CD8-positive, alpha-beta memory T cell (primary cell): ENCODE results near the gene CELF4. TPM values are rescaled to one million over a fixed set of nuclear protein-coding genes. Genes with fewer than 3 reads are reported as not detected.

ENCODE experiments used
- CTCF ChIA-PET: fragments of 350-600 bp; sonication (Branson Sonifier 250); formaldehyde crosslinking; loops from one replicate; lab custom pipeline; 2021; ENCODE audit warnings: antibody characterized with exemption; lab: Charles Lee
- POLR2A ChIA-PET: fragments of 350-600 bp; sonication (Branson Sonifier 250); formaldehyde crosslinking; loops from one replicate; lab custom pipeline; 2021; ENCODE audit warnings: antibody characterized with exemption; lab: Charles Lee
- DNase-seq, 5 donors: peaks; one replicate each; pipeline versions ENCODE4 v3.0.0 to v3.0.0-alpha.2; 2020 to 2022; ENCODE audit warnings: mixed read lengths in 1 of 5
- H3K27ac ChIP-seq: one replicate; pipeline ENCODE4 v1.7.0; 2013; ENCODE audit warnings: low read depth, mild to moderate bottlenecking, low read length, moderate library complexity
- H3K27me3 ChIP-seq: 2 replicates; pipeline ENCODE4 v1.7.0; 2013; ENCODE audit warnings: low read length, mild to moderate bottlenecking; ENCODE audit not compliant: insufficient read depth, poor library complexity, severe bottlenecking
- H3K36me3 ChIP-seq: 2 replicates; pipeline ENCODE4 v1.7.0; 2013; ENCODE audit warnings: mild to moderate bottlenecking, low read length, moderate library complexity; ENCODE audit not compliant: insufficient read depth
- H3K4me1 ChIP-seq: 2 replicates; pipeline ENCODE4 v1.7.0; 2013; ENCODE audit warnings: mild to moderate bottlenecking, low read length, moderate library complexity; ENCODE audit not compliant: insufficient read depth
- H3K4me3 ChIP-seq: 2 replicates; pipeline ENCODE4 v1.7.0; 2013; ENCODE audit warnings: mild to moderate bottlenecking, low read length
- H3K9me3 ChIP-seq: 2 replicates; pipeline ENCODE4 v1.7.0; 2013; ENCODE audit warnings: mild to moderate bottlenecking, low read length
- H3K27ac Mint-ChIP-seq, 8 donors: one replicate each; pipeline ENCODE4 v1.8.0; 2020 to 2021; ENCODE audit warnings: mixed read lengths in 8 of 8, mild to moderate bottlenecking in 6 of 8, inconsistent platforms in 3 of 8, moderate library complexity in 3 of 8
- H3K27me3 Mint-ChIP-seq, 2 donors: one replicate each; pipeline ENCODE4 v1.8.0; 2020 to 2021; ENCODE audit warnings: mixed read lengths in 2 of 2, mild to moderate bottlenecking in 1 of 2, moderate library complexity in 1 of 2
- H3K36me3 Mint-ChIP-seq, 3 donors: one replicate each; pipeline ENCODE4 v1.8.0; 2020 to 2021; ENCODE audit warnings: mixed read lengths in 3 of 3, inconsistent platforms in 1 of 3, mild to moderate bottlenecking in 1 of 3
- H3K4me1 Mint-ChIP-seq, 3 donors: one replicate each; pipeline ENCODE4 v1.8.0; 2020 to 2021; ENCODE audit warnings: mixed read lengths in 3 of 3, inconsistent platforms in 1 of 3, mild to moderate bottlenecking in 1 of 3
- H3K4me3 Mint-ChIP-seq, 7 donors: one replicate each; pipeline ENCODE4 v1.8.0; 2020 to 2021; ENCODE audit warnings: mixed read lengths in 7 of 7, mild to moderate bottlenecking in 6 of 7, moderate library complexity in 4 of 7, inconsistent platforms in 2 of 7
- H3K9me3 Mint-ChIP-seq, 5 donors: one replicate each; pipeline ENCODE4 v1.8.0; 2020 to 2022; ENCODE audit warnings: mixed read lengths in 5 of 5, mild to moderate bottlenecking in 3 of 5, moderate library complexity in 2 of 5, inconsistent platforms in 1 of 5
- polyA plus RNA-seq: library from polyadenylated mRNA; unstranded; fragments of 300-500 nt; fragmentation: Illumina TruSeq; gene quantifications from one replicate; pipeline ENCODE4 v1.2.3, GENCODE V29; 2021
- total RNA-seq, 2 experiments: library from RNA; stranded (reverse); gene quantifications; one replicate each; pipeline ENCODE4 v1.2.3, GENCODE V29; 2021

CELF4 gene
- total and polyA plus RNA-seq, 3 experiments from 2014 or later = not detected

- Mint-ChIP-seq H3K27me3 (peaks cover 0 to 1% of the 10 kb centered on the region in 2 donors), H3K36me3 (no peaks in the 10 kb centered on the region), H3K4me3 (no peak overlapping the region), H3K9me3 (no peaks in the 10 kb centered on the region), H3K4me1 (no peaks in the 10 kb centered on the region), H3K27ac (no peak overlapping the region)
- POLR2A ChIA-PET = no interaction called here
- CTCF ChIA-PET = no interaction called here
- Histone ChIP-seq H3K27me3 (no peaks in the 10 kb centered on the region), H3K4me3 (no peak overlapping the region), H3K27ac (no peak overlapping the region), H3K36me3 (no peaks in the 10 kb centered on the region), H3K9me3 (no peaks in the 10 kb centered on the region), H3K4me1 (no peaks in the 10 kb centered on the region)
- DNase-seq = no peak
Observed at GRCh38 chr18:37309861-37310260, 255.7 kb downstream of the CELF4 start.

GRCh38 chr18:37309059-37309458 is 256.5 kb downstream of the CELF4 start:
- ChIA-PET CTCF (no interaction called here), POLR2A (no interaction called here)
- Histone ChIP-seq H3K4me1 (no peaks in the 10 kb centered on the region), H3K36me3 (no peaks in the 10 kb centered on the region), H3K4me3 (no peak overlapping the region), H3K9me3 (no peaks in the 10 kb centered on the region), H3K27me3 (no peaks in the 10 kb centered on the region), H3K27ac (no peak overlapping the region)
- H3K4me3 Mint-ChIP-seq = no peak overlapping the region
- DNase-seq = no peak
- H3K9me3 Mint-ChIP-seq = no peaks in the 10 kb centered on the region
- H3K4me1 Mint-ChIP-seq = no peaks in the 10 kb centered on the region
- no peaks in the 10 kb centered on the region for H3K36me3 Mint-ChIP-seq
- peaks cover 0 to 1% of the 10 kb centered on the region in 2 donors for H3K27me3 Mint-ChIP-seq
- H3K27ac Mint-ChIP-seq = no peak overlapping the region

GRCh38 chr18:37307181-37307580 is 258.4 kb downstream of the CELF4 start:
- no peaks in the 10 kb centered on the region for H3K4me1 ChIP-seq
- no peaks in the 10 kb centered on the region for H3K9me3 ChIP-seq

GRCh38 chr18:37306432-37306831 is 259.2 kb downstream of the CELF4 start:
- Mint-ChIP-seq H3K9me3 (no peaks in the 10 kb centered on the region), H3K36me3 (no peaks in the 10 kb centered on the region), H3K27ac (no peak overlapping the region), H3K4me3 (no peak overlapping the region), H3K4me1 (no peaks in the 10 kb centered on the region), H3K27me3 (peaks cover 3 to 4% of the 10 kb centered on the region in 2 donors)
- ChIA-PET POLR2A (no interaction called here), CTCF (no interaction called here)
- Histone ChIP-seq H3K9me3 (no peaks in the 10 kb centered on the region), H3K27me3 (no peaks in the 10 kb centered on the region), H3K36me3 (no peaks in the 10 kb centered on the region), H3K27ac (no peak overlapping the region), H3K4me3 (no peak overlapping the region), H3K4me1 (no peaks in the 10 kb centered on the region)
- DNase-seq = no peak

More at GRCh38 chr18:37307181-37307580, 258.4 kb downstream of the CELF4 start:
- ChIA-PET CTCF (no interaction called here), POLR2A (no interaction called here)
- no peaks in the 10 kb centered on the region for H3K4me1 Mint-ChIP-seq
- no peak overlapping the region for H3K4me3 Mint-ChIP-seq
- H3K4me3 ChIP-seq = no peak overlapping the region
- H3K27ac ChIP-seq = no peak overlapping the region
- no peak overlapping the region for H3K27ac Mint-ChIP-seq
- no peaks in the 10 kb centered on the region for H3K36me3 Mint-ChIP-seq
- H3K9me3 Mint-ChIP-seq = no peaks in the 10 kb centered on the region
- H3K27me3 Mint-ChIP-seq = no peaks in the 10 kb centered on the region
- no peaks in the 10 kb centered on the region for H3K27me3 ChIP-seq
- DNase-seq = no peak
- no peaks in the 10 kb centered on the region for H3K36me3 ChIP-seq

GRCh38 chr18:37305066-37305465 is 260.5 kb downstream of the CELF4 start:
- H3K36me3 Mint-ChIP-seq = no peaks in the 10 kb centered on the region
- H3K36me3 ChIP-seq = no peaks in the 10 kb centered on the region
- no peak overlapping the region for H3K4me3 Mint-ChIP-seq
- H3K4me3 ChIP-seq = no peak overlapping the region
- no peaks in the 10 kb centered on the region for H3K4me1 ChIP-seq
- H3K9me3 ChIP-seq = no peaks in the 10 kb centered on the region
- no peak for DNase-seq
- H3K27me3 Mint-ChIP-seq = peaks cover 3 to 4% of the 10 kb centered on the region in 2 donors
- peaks cover 0 to 3% (median 0%) of the 10 kb centered on the region in 5 donors for H3K9me3 Mint-ChIP-seq
- POLR2A ChIA-PET = no interaction called here
- H3K27ac Mint-ChIP-seq = no peak overlapping the region
- CTCF ChIA-PET = no interaction called here
- no peak overlapping the region for H3K27ac ChIP-seq
- H3K4me1 Mint-ChIP-seq = no peaks in the 10 kb centered on the region
- no peaks in the 10 kb centered on the region for H3K27me3 ChIP-seq

GRCh38 chr18:37304012-37304680 is 261.5 kb downstream of the CELF4 start:
- Mint-ChIP-seq H3K4me3 (no peak overlapping the region), H3K4me1 (no peaks in the 10 kb centered on the region), H3K36me3 (no peaks in the 10 kb centered on the region), H3K27me3 (peaks cover 3 to 4% of the 10 kb centered on the region in 2 donors), H3K9me3 (peaks cover 0 to 4% (median 0%) of the 10 kb centered on the region in 5 donors), H3K27ac (no peak overlapping the region)
- Histone ChIP-seq H3K27me3 (no peaks in the 10 kb centered on the region), H3K36me3 (no peaks in the 10 kb centered on the region), H3K4me3 (no peak overlapping the region), H3K27ac (no peak overlapping the region), H3K4me1 (no peaks in the 10 kb centered on the region), H3K9me3 (no peaks in the 10 kb centered on the region)
- POLR2A ChIA-PET = no interaction called here
- CTCF ChIA-PET = no interaction called here
- DNase-seq = no peak

- Mint-ChIP-seq H3K27ac (no peak overlapping the region), H3K4me1 (no peaks in the 10 kb centered on the region), H3K4me3 (no peak overlapping the region), H3K27me3 (peaks cover 3 to 4% of the 10 kb centered on the region in 2 donors), H3K9me3 (peaks cover 0 to 6% (median 0%) of the 10 kb centered on the region in 5 donors), H3K36me3 (no peaks in the 10 kb centered on the region)
- CTCF ChIA-PET = no interaction called here
- H3K9me3 ChIP-seq = no peaks in the 10 kb centered on the region
- no peak overlapping the region for H3K27ac ChIP-seq
- no peaks in the 10 kb centered on the region for H3K36me3 ChIP-seq
- DNase-seq = no peak
- H3K4me3 ChIP-seq = no peak overlapping the region
- no peaks in the 10 kb centered on the region for H3K4me1 ChIP-seq
- no peaks in the 10 kb centered on the region for H3K27me3 ChIP-seq
- POLR2A ChIA-PET = no interaction called here
Observed at GRCh38 chr18:37303009-37303408, 262.6 kb downstream of the CELF4 start.

- Mint-ChIP-seq H3K9me3 (peaks cover 0 to 6% (median 0%) of the 10 kb centered on the region in 5 donors), H3K4me3 (no peak overlapping the region), H3K36me3 (no peaks in the 10 kb centered on the region), H3K27ac (no peak overlapping the region), H3K27me3 (peaks cover 3 to 4% of the 10 kb centered on the region in 2 donors), H3K4me1 (no peaks in the 10 kb centered on the region)
- no peaks in the 10 kb centered on the region for H3K36me3 ChIP-seq
- ChIA-PET POLR2A (no interaction called here), CTCF (no interaction called here)
- no peak overlapping the region for H3K27ac ChIP-seq
- no peak overlapping the region for H3K4me3 ChIP-seq
- H3K27me3 ChIP-seq = no peaks in the 10 kb centered on the region
- no peaks in the 10 kb centered on the region for H3K4me1 ChIP-seq
- H3K9me3 ChIP-seq = no peaks in the 10 kb centered on the region
- no peak for DNase-seq
Observed at GRCh38 chr18:37302519-37302918, 263.1 kb downstream of the CELF4 start.
